T-helper 22 cell (primary cell): ENCODE results near the gene SLC25A51.

Source experiments
- DNase-seq: peaks from one replicate; pipeline ENCODE4 v3.0.0-alpha.2; 2020; ENCODE audit warnings: low read depth

Gene SLC25A51

GRCh38 chr9:37936965-37937364, 33.0 kb upstream of the SLC25A51 start:
- DNase-seq, result no peak

GRCh38 chr9:37936376-37936775, 32.4 kb upstream of the SLC25A51 start:
- DNase-seq, result no peak

- DNase-seq, result no peak
Measured at GRCh38 chr9:37935096-37935495, 31.2 kb upstream of the SLC25A51 start.

GRCh38 chr9:37931592-37931991, 27.7 kb upstream of the SLC25A51 start:
- no peak for DNase-seq

- DNase-seq, result no peak
Measured at GRCh38 chr9:37929441-37929895, 25.5 kb upstream of the SLC25A51 start.

GRCh38 chr9:37928552-37929430, 24.9 kb upstream of the SLC25A51 start:
- DNase-seq, result no peak

- DNase-seq, result no peak
Measured at GRCh38 chr9:37927601-37928551, 23.9 kb upstream of the SLC25A51 start.

GRCh38 chr9:37927132-37927531, 23.2 kb upstream of the SLC25A51 start:
- DNase-seq, result no peak

GRCh38 chr9:37926737-37927118, 22.8 kb upstream of the SLC25A51 start:
- DNase-seq, result no peak

GRCh38 chr9:37925786-37926736, 22.1 kb upstream of the SLC25A51 start:
- DNase-seq, result no peak

GRCh38 chr9:37925006-37925405, 21.1 kb upstream of the SLC25A51 start:
- DNase-seq, result no peak

- DNase-seq, result no peak
Measured at GRCh38 chr9:37924538-37924937, 20.6 kb upstream of the SLC25A51 start.

- no peak for DNase-seq
Measured at GRCh38 chr9:37923796-37924427, 20.0 kb upstream of the SLC25A51 start.

- no peak for DNase-seq
Measured at GRCh38 chr9:37923118-37923795, 19.3 kb upstream of the SLC25A51 start.

- no peak for DNase-seq
Measured at GRCh38 chr9:37922363-37923117, 18.6 kb upstream of the SLC25A51 start.

GRCh38 chr9:37921546-37922300, 17.8 kb upstream of the SLC25A51 start:
- no peak for DNase-seq

- DNase-seq, result no peak
Measured at GRCh38 chr9:37921168-37921510, 17.2 kb upstream of the SLC25A51 start.

GRCh38 chr9:37920471-37921167, 16.7 kb upstream of the SLC25A51 start:
- no peak for DNase-seq

- no peak for DNase-seq
Measured at GRCh38 chr9:37919956-37920335, 16.0 kb upstream of the SLC25A51 start.
